Right lobe of liver (tissue), 4 donors: ENCODE results near the gene SCML1.

Experiments
- CTCF ChIP-seq, 4 donors: fragments of 200-600 bp in 3 of 4; fragments of 450-650 bp in 1 of 4; IDR thresholded peaks; one replicate each; pipeline versions ENCODE4 v1.5.1 to v1.8.0; 2016 to 2022; ENCODE audit warnings: antibody characterized with exemption in 4 of 4, mild to moderate bottlenecking in 2 of 4
- POLR2A ChIP-seq: fragments of 450-650 bp; IDR thresholded peaks from one replicate; pipeline ENCODE4 v1.6.1; 2017; ENCODE audit warnings: antibody characterized with exemption, mild to moderate bottlenecking
- donor health status: DM: no; HTN: no; CAD: no.
- donor health status: DM: no; HTN: no; CAD: no.
- donor health status: DM: no; HTN: yes; CAD: no.

GRCh38 chrX:17779434-17779833 lies 42.1 kb downstream of the SCML1 start:
- TF ChIP-seq CTCF (IDR thresholded peaks at IDR 0.05) (no peak), POLR2A (no peak)
